IPS-20b (cell line): ENCODE measurements around the gene B3GNT8.
A peak's percentile ranks its signal among the peaks of the same experiment; 100 is the strongest.

Experiments
- H3K27ac ChIP-seq: one replicate; pipeline ENCODE4 v1.5.1; 2013; ENCODE audit warnings: low read length
- H3K27me3 ChIP-seq: 2 replicates; pipeline ENCODE4 v1.6.1; 2013; ENCODE audit warnings: mild to moderate bottlenecking, low read length, inconsistent platforms; ENCODE audit not compliant: insufficient read depth
- H3K36me3 ChIP-seq: 2 replicates; pipeline ENCODE4 v1.6.1; 2013; ENCODE audit warnings: low read depth, mild to moderate bottlenecking, inconsistent platforms, low read length, moderate library complexity; ENCODE audit not compliant: insufficient read depth
- H3K4me1 ChIP-seq: 2 replicates; pipeline ENCODE4 v1.6.1; 2013; ENCODE audit warnings: mild to moderate bottlenecking, control low read depth, inconsistent platforms, low read length, moderate library complexity; ENCODE audit not compliant: insufficient read depth
- H3K4me3 ChIP-seq: 2 replicates; pipeline ENCODE4 v1.5.1; 2013; ENCODE audit warnings: mild to moderate bottlenecking, low read length, inconsistent platforms
- H3K9ac ChIP-seq: 2 replicates; pipeline ENCODE4 v1.6.1; 2013; ENCODE audit warnings: low read depth, mild to moderate bottlenecking, inconsistent platforms, low read length, moderate library complexity
- H3K9me3 ChIP-seq: 2 replicates; pipeline ENCODE4 v1.6.1; 2013; ENCODE audit warnings: mild to moderate bottlenecking, low read depth, low read length, inconsistent platforms; ENCODE audit not compliant: insufficient read depth

The B3GNT8 gene

DNA sequence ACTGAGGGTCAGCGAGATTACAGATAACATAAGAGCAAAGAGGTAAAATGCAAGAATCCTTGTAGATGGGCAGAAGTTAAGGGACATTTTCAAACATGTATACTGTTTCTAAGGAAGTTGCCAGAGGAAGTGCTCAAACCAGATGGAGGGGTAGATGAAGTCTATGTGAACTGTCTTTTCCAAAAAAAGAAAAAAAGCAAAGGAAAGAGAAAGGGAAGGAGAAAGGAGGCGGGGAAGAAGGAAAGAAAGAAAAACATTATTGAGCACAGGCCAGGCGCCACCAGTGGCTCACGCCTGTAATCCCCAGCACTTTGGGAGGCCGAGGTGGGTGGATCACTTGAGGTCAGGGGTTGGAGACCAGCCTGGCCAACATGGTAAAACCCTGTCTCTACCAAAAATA, 7.3 kb upstream of the B3GNT8 start:
- Histone ChIP-seq H3K9ac (no peak overlapping the region), H3K9me3 (no peaks in the 10 kb centered on the region), H3K4me1 (no peaks in the 10 kb centered on the region), H3K27me3 (no peaks in the 10 kb centered on the region), H3K27ac (no peak overlapping the region), H3K36me3 (peaks cover 45% of the 10 kb centered on the region), H3K4me3 (no peak overlapping the region)

DNA sequence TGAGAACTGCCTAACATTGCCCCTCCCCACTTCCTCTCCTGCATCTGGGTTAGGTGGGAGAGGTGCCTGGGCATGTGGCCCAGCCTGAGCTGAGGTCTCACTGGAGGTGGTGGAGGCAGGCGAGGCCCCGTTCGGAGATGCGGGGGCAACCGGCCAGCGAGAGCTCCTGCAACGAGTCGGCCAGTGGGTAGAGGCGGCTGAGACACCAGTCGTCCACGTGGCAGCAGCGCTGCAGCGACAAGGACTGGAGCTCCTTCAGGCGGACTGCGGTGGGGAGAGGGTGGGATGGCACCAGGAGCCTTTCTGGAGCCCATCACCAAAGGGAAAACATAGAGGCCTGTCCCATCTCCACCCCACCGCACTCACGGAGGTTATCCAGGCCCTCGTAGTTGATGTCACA, 6.0 kb upstream of the B3GNT8 start:
- Histone ChIP-seq H3K9me3 (no peaks in the 10 kb centered on the region), H3K36me3 (peaks cover 44% of the 10 kb centered on the region), H3K9ac (no peak overlapping the region), H3K27me3 (no peaks in the 10 kb centered on the region), H3K4me1 (no peaks in the 10 kb centered on the region; the same call in 1 of the 2 replicates), H3K27ac (no peak overlapping the region), H3K4me3 (no peak overlapping the region)

DNA sequence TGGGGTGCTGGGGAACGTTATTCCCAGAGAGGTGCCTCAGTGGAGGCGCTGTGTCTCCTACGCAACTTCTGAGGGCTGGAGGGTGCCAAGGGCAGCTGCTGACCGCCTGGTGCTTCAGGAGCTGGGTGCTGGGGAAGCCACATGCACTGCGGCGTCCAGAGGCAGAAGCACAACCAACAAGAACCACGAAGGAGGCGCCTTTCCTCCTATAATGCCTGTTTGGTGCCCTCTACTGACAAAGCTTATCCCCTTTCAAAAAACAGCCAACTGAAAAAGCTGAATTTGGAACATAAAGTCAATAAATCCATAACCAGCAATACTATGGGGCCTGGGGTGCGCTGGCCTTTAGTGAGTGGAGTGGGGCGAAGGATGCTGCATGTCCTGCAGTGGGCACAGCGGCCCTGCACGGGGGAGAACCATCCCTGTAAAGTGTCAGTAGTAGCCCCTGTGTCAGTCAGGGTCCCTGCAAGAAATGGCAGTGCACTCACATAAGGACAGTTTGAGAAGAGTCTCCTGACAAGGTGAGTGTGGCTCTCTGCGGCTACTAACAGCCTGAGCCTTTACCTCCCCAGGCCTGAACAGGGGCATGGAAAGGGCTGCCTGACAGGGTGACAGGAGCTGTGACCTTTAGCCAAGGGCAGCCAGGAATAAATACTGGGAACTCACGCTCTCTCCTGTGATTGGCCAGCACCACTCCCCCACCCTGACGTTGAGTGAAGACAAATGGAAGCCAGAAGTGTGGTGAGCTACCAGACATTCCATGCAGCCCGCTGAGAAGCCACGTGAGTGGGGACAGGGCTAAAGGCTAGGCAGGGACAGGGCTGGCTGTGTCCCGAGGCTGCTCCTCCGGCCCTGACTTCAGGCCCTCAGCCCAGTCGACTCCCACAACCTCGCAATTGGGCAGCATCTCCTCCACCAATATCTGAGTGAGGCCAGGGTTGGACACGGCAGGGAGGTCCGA, 4.5 kb upstream of the B3GNT8 start:
- peaks cover 35% of the 10 kb centered on the region for H3K36me3 ChIP-seq
- no peak overlapping the region for H3K4me3 ChIP-seq
- H3K9me3 ChIP-seq, result no peaks in the 10 kb centered on the region
- H3K4me1 ChIP-seq, result peaks cover 3% of the 10 kb centered on the region; the same call in 1 of the 2 replicates
- no peak overlapping the region for H3K9ac ChIP-seq
- no peaks in the 10 kb centered on the region for H3K27me3 ChIP-seq
- H3K27ac ChIP-seq, result no peak overlapping the region

DNA sequence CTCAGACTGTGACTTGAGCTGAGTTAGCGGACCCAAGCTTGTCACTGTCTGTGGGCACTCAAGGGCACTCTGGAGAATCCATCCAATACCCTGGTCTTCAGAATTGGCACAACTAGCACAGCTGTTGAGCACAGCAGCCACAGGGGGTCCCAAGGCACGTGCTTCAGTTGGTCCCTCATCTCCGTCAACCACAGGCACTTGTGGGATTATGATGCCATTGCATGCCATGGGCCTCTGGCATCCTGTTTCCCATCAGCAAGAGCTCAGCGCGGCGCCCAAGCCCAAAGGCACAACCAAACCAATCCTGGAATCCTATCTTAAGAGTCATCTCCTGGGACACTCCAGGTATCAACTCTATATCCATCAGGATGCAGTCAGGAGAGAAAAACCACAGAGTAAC, 3.7 kb upstream of the B3GNT8 start:
- Histone ChIP-seq H3K9me3 (no peaks in the 10 kb centered on the region), H3K27ac (no peak overlapping the region), H3K36me3 (peaks cover 29% of the 10 kb centered on the region), H3K4me1 (peaks cover 4% of the 10 kb centered on the region; the same call in 1 of the 2 replicates), H3K27me3 (no peaks in the 10 kb centered on the region), H3K4me3 (no peak overlapping the region), H3K9ac (no peak overlapping the region)

DNA sequence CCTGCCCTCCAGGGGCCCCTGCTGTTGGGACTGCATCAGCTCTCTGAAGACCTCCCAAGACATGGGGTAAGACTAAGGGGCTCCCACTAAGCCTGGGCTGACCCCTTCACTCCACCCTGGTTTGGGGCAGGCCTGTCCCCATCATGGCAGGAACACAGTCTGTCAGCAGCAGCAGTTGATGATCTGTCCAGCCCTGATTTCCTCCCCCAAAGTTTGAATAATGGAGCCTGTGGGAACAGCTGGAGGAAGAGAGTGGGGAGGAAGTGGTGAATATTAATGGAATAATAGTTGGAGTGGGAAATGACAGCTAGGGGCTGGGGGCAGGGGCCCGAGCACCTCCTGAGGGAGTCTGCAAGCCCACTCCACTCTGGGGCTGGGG, 1.3 kb upstream of the B3GNT8 start:
- Histone ChIP-seq H3K27me3 (no peaks in the 10 kb centered on the region), H3K4me1 (peaks cover 4% of the 10 kb centered on the region; the same call in 1 of the 2 replicates), H3K9me3 (no peaks in the 10 kb centered on the region), H3K27ac (no peak overlapping the region), H3K4me3 (peak overlapping the region; percentile 82; the same call in 1 of the 2 replicates), H3K36me3 (peaks cover 28% of the 10 kb centered on the region), H3K9ac (peak overlapping the region; percentile 64; the same call in 1 of the 2 replicates)

DNA sequence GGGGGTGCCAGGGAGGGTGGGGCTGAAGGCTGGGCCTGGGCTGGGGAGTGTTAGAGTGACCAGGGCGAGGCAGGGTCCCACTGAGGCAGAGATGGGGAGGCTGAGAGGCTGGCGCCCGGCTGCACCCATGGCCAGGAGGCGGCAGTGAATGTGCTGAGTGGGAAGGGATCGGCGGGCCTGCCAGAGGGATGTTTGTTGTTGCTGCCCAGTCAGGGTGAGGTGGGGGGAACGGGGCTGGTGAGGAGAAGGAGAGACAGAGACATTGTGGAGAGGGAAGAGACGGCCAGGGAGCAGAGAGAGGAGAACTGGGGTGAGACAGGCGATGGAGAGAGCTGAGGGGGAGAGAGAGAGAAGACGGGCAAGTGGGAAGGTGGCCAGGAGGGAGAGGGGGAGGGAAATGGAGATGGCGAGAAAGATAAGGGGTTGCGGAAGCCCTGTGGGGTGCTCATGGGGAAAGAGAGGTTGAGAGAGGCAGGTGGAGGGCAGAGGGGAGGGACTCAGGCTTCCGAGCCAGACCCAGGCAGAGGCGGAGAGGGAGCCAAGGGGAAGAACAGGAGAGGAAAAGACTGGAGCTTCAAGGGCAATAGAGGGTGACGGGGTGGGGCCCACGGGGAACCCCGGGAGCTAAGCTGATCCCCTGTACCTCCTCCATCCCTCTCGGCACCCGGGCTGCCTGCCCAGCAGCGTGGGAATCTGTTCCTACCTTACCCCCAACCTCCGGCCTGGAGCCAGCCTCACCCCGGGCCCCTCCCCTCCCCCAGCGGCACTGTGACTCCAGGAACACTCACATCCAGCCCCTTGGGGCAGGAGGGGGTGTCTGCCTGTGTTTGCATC, 690 bp upstream of the B3GNT8 start:
- Histone ChIP-seq H3K27me3 (no peaks in the 10 kb centered on the region), H3K36me3 (peaks cover 26% of the 10 kb centered on the region), H3K9ac (peak overlapping the region; percentile 64), H3K27ac (no peak overlapping the region), H3K9me3 (no peaks in the 10 kb centered on the region), H3K4me1 (peaks cover 4% of the 10 kb centered on the region; the same call in 1 of the 2 replicates), H3K4me3 (peak overlapping the region; percentile 82)

DNA sequence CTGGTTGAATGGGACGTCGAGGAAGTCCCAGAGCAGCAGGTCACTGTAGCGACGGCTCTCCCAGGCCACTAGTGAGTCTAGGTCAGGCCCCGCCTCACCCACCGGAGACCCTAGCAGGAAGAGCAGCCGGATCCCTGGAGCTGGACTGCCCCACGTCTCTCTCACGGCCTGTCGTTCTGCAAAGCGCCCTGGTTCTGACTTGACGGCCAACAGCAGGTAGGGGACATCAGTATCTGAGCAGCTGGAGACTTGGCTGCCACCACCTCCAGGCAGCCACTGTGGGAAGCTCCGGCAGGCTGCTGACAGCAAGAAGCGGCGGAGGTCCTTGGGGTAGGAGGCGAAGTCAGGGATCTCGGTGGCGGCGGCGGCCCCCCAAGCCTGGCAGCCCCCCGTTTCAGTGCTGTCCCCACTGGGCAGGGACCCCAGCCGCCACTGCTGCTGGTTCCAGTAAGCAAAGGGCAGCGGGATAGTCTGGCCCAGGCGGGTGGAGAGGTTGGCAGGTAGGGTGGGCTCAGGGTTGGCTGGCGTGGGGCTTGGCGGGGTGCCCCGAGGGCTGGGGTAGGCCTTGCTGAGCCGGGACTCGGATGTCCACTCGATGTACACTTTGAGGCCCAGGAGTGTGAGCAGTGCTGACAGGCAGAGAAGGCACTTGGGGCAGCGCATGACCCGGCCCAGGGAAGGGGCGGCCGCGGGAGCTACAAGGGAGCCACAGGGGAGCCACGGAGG, 895 bp downstream of the B3GNT8 start:
- H3K9me3 ChIP-seq, result no peaks in the 10 kb centered on the region
- peak overlapping the region; percentile 86; the same call in 1 of the 2 replicates for H3K9ac ChIP-seq
- H3K27ac ChIP-seq, result no peak overlapping the region
- peak overlapping the region; percentile 82 for H3K4me3 ChIP-seq
- H3K27me3 ChIP-seq, result no peaks in the 10 kb centered on the region
- peaks cover 17% of the 10 kb centered on the region for H3K36me3 ChIP-seq
- H3K4me1 ChIP-seq, result peaks cover 4% of the 10 kb centered on the region; the same call in 1 of the 2 replicates

DNA sequence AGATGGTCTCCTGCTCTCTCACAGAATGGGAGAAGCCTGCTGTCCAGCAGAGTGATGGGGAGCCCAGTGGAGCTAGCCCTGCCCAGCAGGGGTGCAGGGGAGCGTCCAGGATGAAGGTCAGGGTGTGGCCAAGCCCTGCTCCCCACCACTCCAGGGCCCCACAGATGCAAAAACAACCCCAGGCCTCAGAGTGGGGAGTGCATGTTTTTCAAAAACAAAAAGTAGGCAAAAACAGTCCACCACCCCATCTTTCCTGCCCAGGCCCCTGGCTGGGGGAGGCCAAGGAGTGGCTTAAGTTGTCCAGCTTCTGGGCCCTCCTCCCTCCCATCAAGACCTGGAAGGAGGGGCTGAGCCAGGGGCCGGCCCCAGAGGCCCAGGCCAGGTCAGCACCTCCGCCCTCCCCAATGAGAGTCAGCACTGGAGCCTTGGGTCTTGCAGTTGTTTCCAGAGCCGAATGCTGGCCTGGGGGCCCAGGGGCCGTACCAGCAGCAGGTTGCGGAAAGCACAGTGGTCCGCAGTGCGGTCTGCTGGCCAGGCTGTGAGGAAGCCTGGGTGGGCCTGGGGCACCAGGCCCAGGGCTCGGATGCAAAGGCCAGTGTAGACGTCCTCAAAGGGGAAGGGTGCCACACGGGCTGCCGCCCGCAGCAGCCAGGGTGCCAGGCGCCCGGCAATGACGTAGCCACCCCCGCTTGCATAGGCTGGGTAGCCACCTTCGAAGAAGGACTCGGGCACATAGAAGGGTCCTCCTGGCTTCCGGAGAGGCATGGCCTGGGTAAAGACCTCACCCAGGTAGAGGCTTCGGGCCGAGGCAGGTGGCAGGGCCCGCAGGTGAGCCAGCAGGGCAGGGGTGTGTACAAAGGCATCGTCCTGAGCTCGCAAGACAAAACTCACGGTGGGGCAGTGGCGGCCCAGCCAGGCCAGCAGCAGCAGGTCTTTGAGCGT, 1.7 kb downstream of the B3GNT8 start:
- no peak overlapping the region for H3K4me3 ChIP-seq
- peaks cover 13% of the 10 kb centered on the region; the same call in 1 of the 2 replicates for H3K36me3 ChIP-seq
- no peaks in the 10 kb centered on the region for H3K9me3 ChIP-seq
- H3K27me3 ChIP-seq, result no peaks in the 10 kb centered on the region
- peaks cover 4% of the 10 kb centered on the region; the same call in 1 of the 2 replicates for H3K4me1 ChIP-seq
- no peak overlapping the region for H3K9ac ChIP-seq
- H3K27ac ChIP-seq, result no peak overlapping the region

DNA sequence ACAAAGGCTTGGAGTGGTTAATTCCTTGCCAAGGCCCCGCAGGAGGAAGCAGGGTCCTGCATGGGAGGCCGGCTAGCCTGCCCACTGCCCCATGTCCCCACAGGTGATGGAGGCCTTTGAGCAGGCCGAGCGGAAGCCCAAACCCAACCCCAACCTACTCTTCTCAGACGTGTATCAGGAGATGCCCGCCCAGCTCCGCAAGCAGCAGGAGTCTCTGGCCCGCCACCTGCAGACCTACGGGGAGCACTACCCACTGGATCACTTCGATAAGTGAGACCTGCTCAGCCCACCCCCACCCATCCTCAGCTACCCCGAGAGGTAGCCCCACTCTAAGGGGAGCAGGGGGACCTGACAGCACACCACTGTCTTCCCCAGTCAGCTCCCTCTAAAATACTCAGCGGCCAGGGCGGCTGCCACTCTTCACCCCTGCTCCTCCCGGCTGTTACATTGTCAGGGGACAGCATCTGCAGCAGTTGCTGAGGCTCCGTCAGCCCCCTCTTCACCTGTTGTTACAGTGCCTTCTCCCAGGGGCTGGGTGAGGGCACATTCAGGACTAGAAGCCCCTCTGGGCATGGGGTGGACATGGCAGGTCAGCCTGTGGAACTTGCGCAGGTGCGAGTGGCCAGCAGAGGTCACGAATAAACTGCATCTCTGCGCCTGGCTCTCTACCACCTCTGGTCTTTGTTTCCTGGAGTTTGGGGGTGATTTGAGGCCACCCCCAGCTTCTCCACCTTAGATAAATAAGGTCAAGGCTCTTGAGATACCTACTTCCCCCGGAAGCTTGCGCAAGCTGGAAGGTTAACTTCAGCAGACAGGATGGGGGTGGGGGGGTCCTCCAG, 2.6 kb downstream of the B3GNT8 start:
- H3K9ac ChIP-seq, result no peak overlapping the region
- peaks cover 19% of the 10 kb centered on the region for H3K36me3 ChIP-seq

DNA sequence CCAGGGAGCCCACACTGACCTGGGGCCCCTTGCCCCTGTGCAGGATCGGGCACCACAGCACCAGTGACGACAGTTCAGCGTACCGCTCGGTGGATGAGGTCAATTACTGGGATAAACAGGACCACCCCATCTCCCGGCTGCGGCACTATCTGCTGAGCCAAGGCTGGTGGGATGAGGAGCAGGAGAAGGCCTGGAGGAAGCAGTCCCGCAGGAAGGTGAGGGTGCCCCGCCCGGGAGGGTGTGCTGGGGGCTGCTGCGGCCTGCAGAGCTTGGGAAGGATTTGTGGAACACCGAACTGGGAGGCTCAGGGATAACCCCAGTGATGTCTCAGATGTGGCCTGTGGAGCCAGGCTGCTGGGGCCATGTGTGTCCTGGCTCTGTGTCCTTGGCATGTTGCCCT, 4.2 kb downstream of the B3GNT8 start:
- peaks cover 28% of the 10 kb centered on the region for H3K36me3 ChIP-seq
- no peak overlapping the region for H3K4me3 ChIP-seq
- no peak overlapping the region for H3K27ac ChIP-seq

More for the DNA sequence above, 2.6 kb downstream of the B3GNT8 start:
- H3K4me1 ChIP-seq, result peaks cover 4% of the 10 kb centered on the region; the same call in 1 of the 2 replicates
- H3K27ac ChIP-seq, result no peak overlapping the region
- no peak overlapping the region for H3K4me3 ChIP-seq
- no peaks in the 10 kb centered on the region for H3K9me3 ChIP-seq
- no peaks in the 10 kb centered on the region for H3K27me3 ChIP-seq

More for the DNA sequence above, 4.2 kb downstream of the B3GNT8 start:
- no peak overlapping the region for H3K9ac ChIP-seq
- peaks cover 4% of the 10 kb centered on the region; the same call in 1 of the 2 replicates for H3K4me1 ChIP-seq
- no peaks in the 10 kb centered on the region for H3K27me3 ChIP-seq
- no peaks in the 10 kb centered on the region for H3K9me3 ChIP-seq
